Progenitor cell of endocrine pancreas (in vitro differentiated cells): ENCODE results near the gene PALM. TPM values are rescaled to one million over a fixed set of nuclear protein-coding genes. Genes with fewer than 3 reads are reported as not detected.

Experiments used
- DNase-seq: peaks from one replicate; pipeline ENCODE4 v3.0.0; 2021; ENCODE audit warnings: low spot score; ENCODE audit not compliant: unreplicated experiment
- H3K27ac Mint-ChIP-seq: 2 replicates; pipeline ENCODE4 v1.8.0; 2021; ENCODE audit warnings: mild to moderate bottlenecking, moderate library complexity, mixed read lengths
- H3K27me3 Mint-ChIP-seq: 2 replicates; pipeline ENCODE4 v1.8.0; 2021; ENCODE audit warnings: mixed read lengths
- H3K36me3 Mint-ChIP-seq: 2 replicates; pipeline ENCODE4 v1.8.0; 2022; ENCODE audit warnings: mixed read lengths; ENCODE audit not compliant: insufficient read depth
- H3K4me1 Mint-ChIP-seq: 2 replicates; pipeline ENCODE4 v1.8.0; 2021; ENCODE audit warnings: low read depth, mixed read lengths
- H3K4me3 Mint-ChIP-seq: 2 replicates; pipeline ENCODE4 v1.8.0; 2021; ENCODE audit warnings: low read depth, mild to moderate bottlenecking, moderate library complexity, mixed read lengths
- H3K9me3 Mint-ChIP-seq: 2 replicates; pipeline ENCODE4 v1.8.0; 2021; ENCODE audit warnings: low read depth, mixed read lengths
- total RNA-seq: library from RNA; stranded (reverse); gene quantifications from 2 replicates; pipeline ENCODE4 v1.2.1, GENCODE V29; 2021
- TF ChIP-seq, protein P1 (sequence below): fragments of 200-600 bp; sonication (generic); IDR thresholded peaks from one replicate; pipeline ENCODE4 v1.5.0; 2021; ENCODE audit warnings: antibody characterized with exemption, mild to moderate bottlenecking; ENCODE audit not compliant: unreplicated experiment

The PALM gene
- total RNA-seq, 1 donor from 2014 or later: 52.4 TPM

GRCh38 chr19:731000-731399 is 22.3 kb downstream of the PALM start:
- TF ChIP-seq, protein P1, sequence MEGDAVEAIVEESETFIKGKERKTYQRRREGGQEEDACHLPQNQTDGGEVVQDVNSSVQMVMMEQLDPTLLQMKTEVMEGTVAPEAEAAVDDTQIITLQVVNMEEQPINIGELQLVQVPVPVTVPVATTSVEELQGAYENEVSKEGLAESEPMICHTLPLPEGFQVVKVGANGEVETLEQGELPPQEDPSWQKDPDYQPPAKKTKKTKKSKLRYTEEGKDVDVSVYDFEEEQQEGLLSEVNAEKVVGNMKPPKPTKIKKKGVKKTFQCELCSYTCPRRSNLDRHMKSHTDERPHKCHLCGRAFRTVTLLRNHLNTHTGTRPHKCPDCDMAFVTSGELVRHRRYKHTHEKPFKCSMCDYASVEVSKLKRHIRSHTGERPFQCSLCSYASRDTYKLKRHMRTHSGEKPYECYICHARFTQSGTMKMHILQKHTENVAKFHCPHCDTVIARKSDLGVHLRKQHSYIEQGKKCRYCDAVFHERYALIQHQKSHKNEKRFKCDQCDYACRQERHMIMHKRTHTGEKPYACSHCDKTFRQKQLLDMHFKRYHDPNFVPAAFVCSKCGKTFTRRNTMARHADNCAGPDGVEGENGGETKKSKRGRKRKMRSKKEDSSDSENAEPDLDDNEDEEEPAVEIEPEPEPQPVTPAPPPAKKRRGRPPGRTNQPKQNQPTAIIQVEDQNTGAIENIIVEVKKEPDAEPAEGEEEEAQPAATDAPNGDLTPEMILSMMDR: no peak
- Mint-ChIP-seq H3K27ac (no peak overlapping the region), H3K4me1 (no peaks in the 10 kb centered on the region), H3K9me3 (no peaks in the 10 kb centered on the region), H3K4me3 (no peak overlapping the region), H3K36me3 (peaks cover 14% of the 10 kb centered on the region), H3K27me3 (no peaks in the 10 kb centered on the region)
- no peak for DNase-seq

DNA sequence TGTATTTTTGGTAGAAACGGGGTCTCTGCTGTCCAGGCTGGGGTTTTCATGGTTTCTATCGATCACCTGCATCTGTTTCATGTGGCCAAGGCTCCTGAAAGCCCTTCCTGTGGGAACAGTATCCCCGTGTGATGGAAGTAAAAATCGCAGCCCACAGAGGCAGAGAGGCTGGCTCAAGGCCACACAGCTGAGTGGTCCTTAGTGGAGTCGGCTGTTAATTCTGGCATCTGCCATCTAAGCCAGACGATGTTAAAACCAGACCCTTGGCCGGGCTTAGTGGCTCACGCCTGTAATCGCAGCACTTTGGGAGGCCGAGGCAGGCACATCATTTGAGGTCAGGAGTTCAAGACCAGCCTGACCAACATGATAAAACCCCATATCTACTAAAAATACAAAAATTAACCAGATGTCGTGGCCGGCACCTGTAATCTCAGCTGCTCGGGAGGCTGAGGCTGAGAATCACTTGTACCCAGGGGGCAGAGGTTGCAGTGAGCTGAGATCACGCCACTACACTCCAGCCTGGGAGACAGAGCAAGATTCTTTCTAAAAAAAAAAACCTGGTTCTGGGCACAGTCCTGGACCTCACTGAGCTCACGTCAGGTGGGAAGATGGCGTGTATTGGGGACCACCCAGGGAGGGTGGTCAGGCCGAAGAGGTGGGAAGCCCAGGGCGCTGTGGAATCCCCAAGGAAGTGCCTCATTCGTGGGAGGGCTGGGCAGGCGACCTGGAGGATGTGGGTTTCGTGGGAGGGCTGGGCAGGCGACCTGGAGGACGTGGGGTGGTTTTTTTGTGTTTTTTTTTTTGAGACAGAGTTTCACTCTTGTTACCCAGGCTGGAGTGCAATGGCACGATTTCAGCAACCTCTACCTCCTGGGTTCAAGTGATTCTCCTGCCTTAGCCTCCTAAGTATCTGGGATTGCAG is 23.7 kb downstream of the PALM start:
- TF ChIP-seq, protein P1: no peak
- no peaks in the 10 kb centered on the region for H3K9me3 Mint-ChIP-seq
- H3K36me3 Mint-ChIP-seq: peaks cover 10% of the 10 kb centered on the region
- DNase-seq: no peak
- H3K27ac Mint-ChIP-seq: no peak overlapping the region
- H3K27me3 Mint-ChIP-seq: no peaks in the 10 kb centered on the region
- H3K4me1 Mint-ChIP-seq: no peaks in the 10 kb centered on the region
- H3K4me3 Mint-ChIP-seq: no peak overlapping the region

- no peaks in the 10 kb centered on the region for H3K27me3 Mint-ChIP-seq
- TF ChIP-seq, protein P1: no peak
- H3K27ac Mint-ChIP-seq: no peak overlapping the region
- no peaks in the 10 kb centered on the region for H3K4me1 Mint-ChIP-seq
- no peaks in the 10 kb centered on the region for H3K9me3 Mint-ChIP-seq
- H3K36me3 Mint-ChIP-seq: peaks cover 10% of the 10 kb centered on the region
- no peak overlapping the region for H3K4me3 Mint-ChIP-seq
- no peak for DNase-seq
Observed at GRCh38 chr19:734716-735115, 26.0 kb downstream of the PALM start.

- no peaks in the 10 kb centered on the region for H3K4me1 Mint-ChIP-seq
- H3K36me3 Mint-ChIP-seq: peaks cover 8% of the 10 kb centered on the region
- H3K4me3 Mint-ChIP-seq: no peak overlapping the region
- DNase-seq: no peak
- H3K9me3 Mint-ChIP-seq: no peaks in the 10 kb centered on the region
- H3K27me3 Mint-ChIP-seq: no peaks in the 10 kb centered on the region
- no peak overlapping the region for H3K27ac Mint-ChIP-seq
- TF ChIP-seq, protein P1: no peak
Observed at GRCh38 chr19:736125-736524, 27.4 kb downstream of the PALM start.

DNA sequence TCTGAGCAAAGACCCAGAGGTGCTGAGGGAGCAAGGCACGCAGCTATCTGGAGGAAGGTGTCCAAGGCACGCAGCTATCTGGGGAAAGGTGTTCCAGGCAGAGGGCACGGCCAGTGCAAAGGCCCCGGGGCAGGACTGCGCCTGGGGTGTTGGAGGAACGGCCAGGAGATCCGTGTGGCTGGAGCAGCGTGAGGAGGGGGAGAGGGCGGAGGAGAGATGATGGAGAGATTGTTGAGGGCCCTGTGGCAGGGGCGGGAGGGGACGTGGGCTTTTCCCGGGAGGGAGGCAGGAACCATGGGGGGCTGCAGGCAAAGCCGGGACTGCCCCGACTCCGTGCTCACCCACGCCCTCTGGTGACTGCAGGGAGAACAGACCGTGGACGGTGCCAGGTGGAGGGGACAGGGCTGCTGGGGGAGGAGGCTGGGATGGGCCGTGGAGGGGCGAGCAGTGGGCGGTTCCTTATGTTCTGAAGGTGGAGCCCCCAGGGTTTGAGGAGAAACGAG is 28.9 kb downstream of the PALM start:
- Mint-ChIP-seq H3K4me1 (no peaks in the 10 kb centered on the region), H3K36me3 (peaks cover 8% of the 10 kb centered on the region), H3K4me3 (no peak overlapping the region), H3K27me3 (no peaks in the 10 kb centered on the region), H3K9me3 (no peaks in the 10 kb centered on the region), H3K27ac (no peak overlapping the region)
- TF ChIP-seq, protein P1: peak; percentile 54
- peak; percentile 49 for DNase-seq
